AG10803 (cell line): ENCODE data around the gene GAMT.

ENCODE experiments used
- DNase-seq: peaks from one replicate; pipeline ENCODE4 v3.0.0; 2010; ENCODE audit warnings: low read depth
- H3K4me3 ChIP-seq: 2 replicates; pipeline ENCODE4 v1.5.1; 2011; ENCODE audit warnings: mild to moderate bottlenecking, low read length, control low read depth
- CTCF ChIP-seq: conservative IDR thresholded peaks from 2 replicates; pipeline ENCODE4 v1.5.1; 2011; ENCODE audit warnings: mild to moderate bottlenecking, low read length, control low read depth, inconsistent platforms

Gene GAMT

GRCh38 chr19:1379961-1380489 lies 21.3 kb downstream of the GAMT start:
- no peak overlapping the region for H3K4me3 ChIP-seq
- no peak for DNase-seq
- no peak for TF ChIP-seq CTCF

GRCh38 chr19:1379126-1379905 lies 22.0 kb downstream of the GAMT start:
- DNase-seq = no peak
- TF ChIP-seq CTCF = no peak
- H3K4me3 ChIP-seq = no peak overlapping the region

GRCh38 chr19:1377965-1378785 lies 23.2 kb downstream of the GAMT start:
- no peak overlapping the region for H3K4me3 ChIP-seq
- no peak for DNase-seq
- no peak for TF ChIP-seq CTCF

- no peak for DNase-seq
- no peak overlapping the region for H3K4me3 ChIP-seq
- no peak for TF ChIP-seq CTCF
These were observed 24.0 kb downstream of the GAMT start for GRCh38 chr19:1377176-1377964.

- no peak for TF ChIP-seq CTCF
- H3K4me3 ChIP-seq = no peak overlapping the region
- DNase-seq = no peak
These were observed 24.9 kb downstream of the GAMT start for GRCh38 chr19:1376415-1376805.

GRCh38 chr19:1374250-1374577 lies 27.1 kb downstream of the GAMT start:
- DNase-seq = no peak
- no peak overlapping the region for H3K4me3 ChIP-seq
- no peak for TF ChIP-seq CTCF
